ENCODE results near the gene C12orf57.

C12orf57 gene

GRCh38 chr12:6919588-6919987 lies 24.2 kb upstream of the C12orf57 start:
- no peak for DNase-seq

GRCh38 chr12:6921539-6921938 lies 22.3 kb upstream of the C12orf57 start:
- DNase-seq = no peak

- no peak for DNase-seq
These were observed 21.6 kb upstream of the C12orf57 start for GRCh38 chr12:6921996-6922946.

- no peak for DNase-seq
These were observed 20.7 kb upstream of the C12orf57 start for GRCh38 chr12:6923003-6923732.

- DNase-seq = no peak
These were observed 20.0 kb upstream of the C12orf57 start for GRCh38 chr12:6923851-6924250.

GRCh38 chr12:6925239-6925539 lies 18.6 kb upstream of the C12orf57 start:
- no peak for DNase-seq

- no peak for DNase-seq
These were observed 18.1 kb upstream of the C12orf57 start for GRCh38 chr12:6925540-6926279.

- peak; percentile 59 to 65 for DNase-seq
These were observed 16.3 kb upstream of the C12orf57 start, which contains the start of gene ATN1 for GRCh38 chr12:6927379-6928021. TSS of gene ATN1 (plus strand) at chr12:6927959. CDS start at chr12:6934002, 6,043 bp downstream.

GRCh38 chr12:6928022-6928702 lies 15.7 kb upstream of the C12orf57 start:
- DNase-seq = no peak

GRCh38 chr12:6928703-6929407 lies 15.0 kb upstream of the C12orf57 start:
- no peak for DNase-seq

GRCh38 chr12:6929466-6930452 lies 14.1 kb upstream of the C12orf57 start:
- no peak for DNase-seq

GRCh38 chr12:6932766-6933165 lies 11.1 kb upstream of the C12orf57 start:
- no peak for DNase-seq

- DNase-seq = no peak
These were observed 9.7 kb upstream of the C12orf57 start for GRCh38 chr12:6934110-6934509.

- no peak for DNase-seq
These were observed 8.2 kb upstream of the C12orf57 start for GRCh38 chr12:6935371-6936193.

GRCh38 chr12:6936194-6936635 lies 7.6 kb upstream of the C12orf57 start:
- DNase-seq = no peak

GRCh38 chr12:6936636-6937480 lies 7.0 kb upstream of the C12orf57 start:
- DNase-seq = peak in 1 of 2 experiments; percentile 25

GRCh38 chr12:6937481-6938352 lies 6.1 kb upstream of the C12orf57 start:
- peak; percentile 87 to 92 for DNase-seq
